HS-5 (cell line): ENCODE measurements around the gene NAA60.
"Not testable (repeated sequence)": the region's sequence is repeated elsewhere in the genome, so short reads cannot be mapped to it uniquely, and the experiment has no call there.

Experiments used
- DNase-seq: peaks from one replicate; pipeline ENCODE4 v3.0.0-alpha.2; 2012; ENCODE audit warnings: low read depth

The NAA60 gene

DNA sequence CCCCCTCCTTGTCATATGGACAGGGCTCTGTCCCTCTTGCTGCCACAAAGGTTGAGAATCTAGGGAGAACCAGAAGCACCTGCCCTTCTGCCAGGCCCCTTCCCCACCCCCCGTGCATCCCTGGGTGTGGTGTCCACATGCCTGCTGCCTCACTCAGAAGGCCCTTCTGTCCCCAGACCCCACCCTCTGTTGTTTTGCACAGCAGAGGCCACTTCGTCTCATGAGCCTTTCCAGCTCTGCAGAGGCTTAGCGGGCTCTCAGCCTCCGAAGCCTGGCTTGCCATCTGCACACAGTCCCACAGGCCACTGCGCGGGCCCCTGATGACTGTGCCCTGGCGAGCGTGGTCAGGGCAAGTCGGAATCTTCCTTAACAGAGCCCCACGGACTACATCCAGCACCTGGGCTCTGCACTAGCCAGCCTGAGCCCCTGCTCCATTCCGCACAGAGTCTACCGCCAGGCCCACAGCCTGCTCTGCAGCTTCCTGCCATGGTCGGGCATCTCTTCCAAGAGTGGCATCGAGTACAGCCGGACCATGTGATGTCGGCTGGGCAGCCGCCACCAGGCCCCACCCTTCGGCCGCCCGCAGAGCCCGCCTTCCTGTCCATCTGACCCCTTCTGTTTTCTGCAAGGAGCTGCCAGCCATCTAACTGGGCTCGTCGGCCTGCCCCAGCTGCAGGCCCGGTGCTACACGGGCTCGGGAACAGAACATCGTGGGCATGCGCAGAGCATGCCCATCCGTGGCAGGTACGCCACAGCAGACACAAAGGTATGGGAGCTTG is 41.0 kb downstream of the NAA60 start:
- no peak for DNase-seq

DNA sequence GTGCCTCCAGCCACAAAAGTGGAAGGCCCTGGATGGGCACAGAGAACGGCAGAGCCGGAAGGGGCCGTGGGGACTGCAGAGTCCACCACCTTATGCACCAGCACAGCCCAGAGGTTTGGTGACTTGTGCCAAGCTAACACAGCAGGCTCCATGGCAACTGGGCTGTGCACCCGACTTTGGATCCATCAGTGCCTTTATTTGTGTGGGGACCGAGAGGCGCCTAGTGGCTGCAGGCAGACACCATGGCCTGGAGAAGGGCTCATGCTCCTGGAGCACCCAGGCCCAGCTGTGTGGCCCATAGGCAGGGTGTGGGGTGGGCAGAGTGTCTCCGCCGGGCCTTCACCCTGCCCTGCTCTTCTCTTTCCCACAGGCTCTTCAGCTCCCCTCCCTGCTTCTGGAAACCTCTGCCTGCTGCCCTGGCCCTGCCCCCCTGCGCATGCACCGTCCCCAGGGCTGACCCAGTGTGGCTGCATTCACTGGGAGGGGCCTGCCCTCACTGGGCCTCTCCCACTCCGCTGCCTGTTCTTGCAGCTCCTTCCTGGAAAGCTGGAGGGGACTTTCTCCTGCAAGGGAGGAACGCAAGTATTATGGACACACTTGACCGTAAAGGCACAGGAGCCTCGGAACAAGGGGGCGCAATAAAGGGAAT is 41.7 kb downstream of the NAA60 start:
- DNase-seq = no peak

DNA sequence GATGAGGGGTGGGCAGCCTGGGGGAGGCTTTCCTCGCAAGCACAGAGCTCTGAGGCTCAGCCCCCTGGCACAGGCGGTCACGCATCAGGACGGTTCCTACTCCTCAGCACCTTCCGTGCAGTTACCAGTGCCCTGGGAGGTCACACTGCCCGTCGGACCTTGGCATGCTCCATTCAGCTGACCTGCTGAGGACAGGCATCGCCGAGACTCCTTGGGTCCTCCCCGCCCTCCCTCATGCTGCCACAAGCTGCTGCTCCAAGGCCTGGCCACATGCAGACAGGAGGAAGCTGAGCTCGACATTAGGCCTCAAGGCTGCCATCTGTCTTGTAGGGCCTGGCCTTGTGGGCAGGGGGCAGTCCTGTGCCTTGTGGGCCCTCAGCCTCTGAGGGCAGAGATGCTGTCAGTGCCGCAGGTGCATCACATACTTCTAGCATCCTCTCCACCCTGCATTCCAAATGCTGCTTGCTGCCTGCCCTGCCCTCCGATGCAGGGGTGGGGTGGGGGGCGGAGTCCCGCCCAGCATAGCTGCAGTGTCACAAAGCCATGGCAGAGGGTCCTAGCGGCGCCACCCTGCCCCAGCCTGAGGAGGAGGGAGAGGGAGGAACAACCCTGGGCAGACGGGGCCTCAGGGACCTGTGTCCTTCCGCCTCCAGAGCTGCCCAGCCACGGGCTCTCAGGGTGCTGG is 42.5 kb downstream of the NAA60 start:
- no peak for DNase-seq

- DNase-seq = no peak
Measured at GRCh38 chr16:3486506-3487215, 43.2 kb downstream of the NAA60 start.

DNA sequence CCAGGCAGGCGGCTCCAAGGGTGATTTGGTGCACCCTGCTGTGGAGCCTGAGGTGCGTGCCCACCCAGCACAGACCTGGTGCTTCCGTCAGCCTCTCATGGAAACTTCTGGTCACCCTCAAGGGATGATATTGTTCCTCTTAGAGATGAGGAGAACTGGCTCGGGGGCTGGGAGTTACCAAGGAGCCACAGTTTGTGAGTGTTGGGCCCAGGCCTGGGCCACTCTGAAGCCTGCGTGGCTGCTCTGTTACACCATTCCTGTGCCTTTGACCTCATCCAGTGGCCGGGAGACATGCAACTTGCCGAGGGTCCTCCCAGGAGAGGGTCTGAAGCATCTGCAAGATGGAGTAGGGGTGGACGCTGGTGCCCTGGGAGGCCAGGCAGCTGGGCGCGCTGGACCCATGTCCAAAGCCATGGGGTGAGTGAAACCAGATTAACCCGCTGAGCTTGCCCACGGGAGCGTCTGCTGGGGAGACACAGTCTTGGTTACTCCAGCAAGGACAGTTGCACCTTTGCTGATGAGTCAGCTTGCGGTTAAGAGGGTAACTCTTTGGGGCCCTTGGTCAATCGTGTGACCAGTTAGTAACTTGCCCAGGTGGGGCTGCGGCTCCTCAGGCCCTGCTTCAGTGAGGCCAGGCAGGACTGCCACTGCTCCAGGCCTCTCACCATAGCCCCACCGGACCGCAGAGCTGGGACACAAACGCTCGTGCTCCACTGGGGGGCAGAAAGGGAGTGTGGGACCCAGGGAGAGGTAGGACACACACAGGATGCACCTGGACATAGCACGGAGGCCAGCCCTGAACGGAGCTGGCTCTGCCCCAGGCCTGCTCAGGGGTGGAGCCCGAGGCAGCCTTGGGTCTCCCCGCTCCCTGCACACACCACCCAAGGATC is 44.3 kb downstream of the NAA60 start:
- DNase-seq = no peak

GRCh38 chr16:3488801-3489200 is 45.3 kb downstream of the NAA60 start:
- no peak for DNase-seq

DNA sequence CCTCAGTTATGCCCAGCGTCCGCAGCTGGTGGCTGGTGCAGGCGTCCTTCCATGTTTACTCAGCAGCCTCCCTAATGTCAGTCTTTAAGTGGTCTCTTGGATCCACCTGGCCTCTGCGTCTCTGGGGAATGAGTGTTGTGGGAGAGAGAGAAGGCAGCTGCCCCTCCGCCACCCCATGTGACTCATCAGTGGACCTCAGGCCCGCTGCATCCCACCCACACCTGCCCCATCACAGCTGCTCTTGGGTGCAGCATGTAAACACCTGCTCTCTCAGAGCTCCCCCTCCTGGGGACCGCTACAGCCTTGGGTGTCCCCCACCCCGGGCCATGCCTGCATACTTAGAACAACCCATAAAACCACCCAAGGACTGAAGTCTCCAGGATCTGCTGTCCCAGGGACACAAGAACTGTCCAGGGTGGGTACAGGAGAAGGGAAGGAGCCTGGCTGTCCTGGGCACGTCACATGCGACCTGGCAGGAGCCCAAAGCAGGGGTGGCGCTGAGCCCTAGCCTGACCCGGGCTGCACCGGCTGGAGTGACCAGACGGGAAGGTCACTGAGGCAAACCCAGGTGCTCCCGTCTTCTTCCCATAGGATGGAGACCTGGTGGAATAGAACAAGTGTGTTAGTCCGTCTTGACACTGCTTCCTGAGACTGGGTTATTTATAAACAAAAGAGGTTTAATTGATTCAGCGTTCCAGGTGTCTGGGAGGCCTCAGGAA is 47.6 kb downstream of the NAA60 start:
- no peak for DNase-seq

- no peak for DNase-seq
Measured at GRCh38 chr16:3492356-3492755, 48.9 kb downstream of the NAA60 start.

DNA sequence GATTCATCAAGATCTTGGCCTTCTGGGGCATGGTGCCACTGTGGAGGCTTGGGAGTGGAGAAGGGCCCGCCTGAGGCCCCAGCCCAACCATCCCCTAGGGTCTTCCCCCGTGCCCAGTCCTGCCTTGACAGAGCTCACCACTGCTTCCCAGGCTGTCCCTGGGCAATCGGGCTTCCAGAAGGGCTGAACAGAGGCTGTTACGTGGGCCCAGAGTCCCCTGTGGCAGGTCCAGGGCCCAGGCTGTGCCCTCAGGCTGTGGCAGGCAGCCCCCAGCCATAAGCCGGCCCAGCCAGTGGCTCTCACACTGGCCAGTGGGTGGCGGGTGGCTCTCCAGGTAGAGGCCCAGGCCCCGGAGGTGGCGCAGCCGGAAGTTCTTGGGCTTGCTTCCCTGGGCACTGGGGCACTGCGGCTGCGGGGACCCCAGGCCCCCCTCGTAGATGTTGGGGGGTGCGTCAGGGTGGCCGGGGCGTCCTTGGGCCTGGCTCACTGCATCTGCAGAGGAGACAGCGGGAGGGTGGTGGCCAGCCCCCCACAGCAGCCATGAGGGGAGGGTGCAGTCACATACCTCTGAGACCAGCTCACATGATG is 51.0 kb downstream of the NAA60 start:
- DNase-seq = no peak

DNA sequence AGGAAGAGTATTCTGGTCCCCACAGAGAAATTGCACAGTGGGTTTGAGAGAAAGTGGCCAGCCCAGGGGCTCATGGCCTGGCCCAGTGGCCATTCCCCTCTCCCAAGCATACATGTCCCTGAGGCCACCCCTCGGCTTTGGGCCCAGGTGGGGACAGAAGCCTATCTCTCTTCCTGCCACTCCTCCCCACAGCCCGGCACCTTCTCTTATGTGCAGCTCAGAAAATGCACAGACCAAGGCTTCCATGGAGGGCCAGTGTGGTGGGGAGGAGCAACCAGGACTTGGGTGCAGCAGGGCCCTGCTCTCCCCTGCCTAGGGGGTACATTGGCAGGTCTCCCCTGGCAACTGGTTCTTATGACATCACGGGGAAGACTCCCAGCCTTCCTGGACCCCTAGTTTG is 51.7 kb downstream of the NAA60 start, which contains the start of gene C16orf90:
Gene C16orf90 (minus strand): TSS at position 314 of the 400 bp plus-strand sequence. CDS start 68 bp downstream, at position 246.
- DNase-seq = no peak

DNA sequence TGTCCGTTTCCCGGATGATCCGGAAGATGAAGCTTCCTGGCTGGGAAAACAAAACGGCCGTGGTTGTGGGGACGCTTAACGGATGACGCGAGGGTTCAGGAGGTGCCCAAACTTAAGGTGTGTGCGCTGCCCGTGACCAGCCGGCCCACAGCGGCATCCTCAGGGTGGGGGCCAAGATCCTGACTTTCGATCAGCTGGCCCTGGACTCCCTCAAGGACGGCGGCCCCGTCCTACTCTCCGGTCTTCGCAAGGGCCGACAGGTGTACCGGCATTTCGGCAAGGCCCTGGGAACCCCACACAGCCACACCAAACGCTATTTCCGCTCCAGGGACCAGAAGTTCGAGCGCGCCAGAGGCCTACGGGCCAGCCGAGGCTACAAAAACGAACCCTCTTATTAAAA is 52.9 kb downstream of the NAA60 start:
- no peak for DNase-seq

DNA sequence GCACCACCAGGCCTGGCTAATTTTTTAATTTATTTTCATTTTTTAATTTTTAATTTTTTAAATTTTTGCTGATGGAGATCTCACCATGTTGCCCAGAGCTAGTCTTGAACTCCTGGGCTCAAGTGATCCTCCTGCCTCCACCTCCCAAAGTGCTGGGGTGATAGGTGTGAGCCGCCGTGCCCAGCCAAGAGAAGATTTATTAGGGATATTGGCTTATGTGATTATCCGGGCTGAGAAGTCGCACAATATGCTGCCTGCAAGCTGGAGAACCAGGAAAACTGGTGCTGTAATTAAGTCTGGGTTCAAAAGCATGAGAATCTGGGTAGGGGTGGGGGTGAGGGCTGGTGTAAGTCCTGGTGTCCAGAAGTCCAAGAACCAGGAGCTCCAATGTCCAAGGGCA is 54.3 kb downstream of the NAA60 start:
- no peak for DNase-seq

- no peak for DNase-seq
Measured at GRCh38 chr16:3498988-3499387, 55.5 kb downstream of the NAA60 start.

DNA sequence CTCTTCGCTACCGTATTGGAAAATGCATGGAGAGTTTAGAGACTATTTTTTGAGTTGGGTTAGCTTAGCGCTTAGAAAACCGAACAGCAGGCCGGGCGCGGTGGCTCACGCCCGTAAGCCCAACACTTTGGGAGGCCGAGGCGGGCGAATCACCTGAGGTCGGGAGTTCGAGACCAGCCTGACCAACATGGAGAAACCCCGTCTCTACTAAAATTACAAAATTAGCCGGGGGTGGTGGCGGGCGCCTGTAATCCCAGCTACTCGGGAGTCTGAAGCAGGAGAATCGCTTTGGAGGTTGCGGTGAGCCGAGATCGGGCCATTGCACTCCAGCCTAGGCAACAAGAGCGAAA is 57.9 kb downstream of the NAA60 start:
- not testable (repeated sequence) for DNase-seq

- DNase-seq = no peak
Measured at GRCh38 chr16:3501783-3502400, 58.4 kb downstream of the NAA60 start.

- DNase-seq = no peak
Measured at GRCh38 chr16:3503523-3503922, 60.0 kb downstream of the NAA60 start.

DNA sequence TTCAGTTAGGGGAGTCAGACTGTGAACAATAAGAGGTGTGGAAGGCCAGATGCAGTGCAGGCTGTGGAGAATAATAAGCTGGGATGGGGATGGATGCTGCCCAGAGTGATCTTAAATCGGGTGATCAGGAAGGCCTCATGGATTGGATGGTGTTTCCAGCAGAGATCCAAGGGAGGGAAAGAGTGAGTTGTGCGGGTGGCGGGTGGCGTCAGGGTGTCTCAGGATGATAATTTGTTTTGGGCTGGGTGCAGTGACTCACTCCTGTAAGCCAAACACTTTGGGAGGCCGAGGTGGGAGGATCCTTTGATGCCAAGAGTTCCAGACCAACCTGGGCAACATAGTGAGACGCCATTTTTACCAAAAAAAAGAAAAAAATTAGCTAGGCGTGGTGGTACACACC is 65.3 kb downstream of the NAA60 start:
- DNase-seq = no peak

DNA sequence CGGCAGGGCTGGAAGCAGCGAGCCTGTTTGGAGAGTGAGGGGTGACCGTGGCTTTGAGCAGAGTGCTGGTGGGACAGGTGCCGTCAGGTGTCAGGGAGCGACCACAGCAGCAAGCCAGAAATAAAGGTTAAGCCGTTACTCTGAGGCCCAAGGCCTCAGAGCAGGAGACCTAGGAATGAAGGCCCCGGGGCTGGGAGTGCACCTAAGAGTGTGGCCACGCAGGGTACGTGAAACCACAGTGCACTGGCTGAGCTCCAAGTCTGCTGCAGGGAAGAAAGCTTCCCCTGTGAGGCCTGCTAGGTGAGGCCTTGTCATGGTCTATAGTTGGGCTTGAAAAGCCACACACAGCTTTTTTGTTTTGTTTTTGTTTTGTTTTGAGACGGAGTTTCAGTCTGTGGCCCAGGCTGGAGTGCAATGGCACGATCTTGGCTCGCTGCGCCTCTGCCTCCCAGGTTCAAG is 66.0 kb downstream of the NAA60 start:
- no peak for DNase-seq

DNA sequence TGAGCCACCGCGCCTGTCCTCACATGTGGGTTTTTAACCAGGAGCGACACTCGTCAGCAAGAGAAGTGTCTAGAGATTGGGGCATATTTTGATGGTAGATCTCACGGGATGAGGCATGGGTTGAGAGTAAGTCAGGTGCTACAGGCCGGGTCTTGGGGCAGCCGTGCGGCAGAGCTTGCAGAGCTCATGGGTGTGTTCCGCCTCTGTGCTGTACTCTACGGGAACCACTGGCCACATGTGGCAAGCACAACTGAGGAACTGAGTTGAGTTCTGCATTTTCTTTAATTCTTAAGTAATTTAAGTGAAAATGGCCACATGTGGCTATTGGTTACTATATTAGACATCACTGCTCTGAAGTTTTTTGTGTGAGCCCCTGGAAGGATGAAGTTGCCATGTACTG is 66.9 kb downstream of the NAA60 start:
- no peak for DNase-seq
